GM20431 (cell line): ENCODE data around the gene PLCXD3.
"Not testable (repeated sequence)": the region's sequence is repeated elsewhere in the genome, so short reads cannot be mapped to it uniquely, and the experiment has no call there.

Experiments
- in situ Hi-C: fragments of 300-500 bp; cut with MseI, MboI; formaldehyde crosslinking; loops from one replicate; pipeline ENCODE4 v1.15.0; 2020; ENCODE audit warnings: low sequenced_read_pairs; ENCODE audit not compliant: unreplicated experiment

The PLCXD3 gene

DNA sequence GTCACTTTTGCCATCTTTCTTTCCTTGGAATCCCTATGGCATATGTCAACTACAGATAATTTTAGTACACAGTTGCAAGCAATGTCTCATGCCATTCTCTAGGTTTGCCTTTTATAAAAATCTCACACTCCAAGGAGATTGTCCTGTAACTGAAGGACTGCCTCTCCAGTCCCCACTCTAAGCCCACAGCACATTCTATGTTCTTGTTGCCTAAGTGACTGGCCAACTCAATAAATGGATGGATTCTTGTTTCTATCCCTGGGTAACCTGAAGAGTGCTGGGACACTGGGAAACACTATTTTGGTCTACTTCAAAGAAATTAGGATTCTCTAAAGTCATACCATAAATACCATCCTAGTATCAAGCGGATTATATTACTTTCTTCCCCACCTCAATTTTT lies 145.0 kb downstream of the PLCXD3 start:
- in situ Hi-C loops = no loop called here

DNA sequence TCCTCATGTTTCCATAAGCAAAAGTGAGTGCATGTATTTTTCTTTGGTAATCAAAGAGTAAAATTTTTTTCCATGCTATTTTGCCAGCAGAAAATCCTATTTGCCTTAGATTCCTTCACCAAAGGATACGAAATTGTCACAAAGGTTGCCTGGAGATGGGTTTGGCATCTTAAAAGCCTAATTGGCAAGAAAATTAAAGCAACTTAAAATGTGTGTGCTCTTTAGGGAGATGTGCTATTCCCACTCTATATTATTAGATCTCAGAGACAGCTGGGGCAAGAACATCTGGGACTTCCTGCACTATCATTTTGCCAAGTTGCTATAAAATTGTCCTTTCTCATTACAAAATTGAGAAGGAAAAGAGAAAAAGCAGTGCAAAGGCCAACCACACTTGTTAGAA lies 146.1 kb downstream of the PLCXD3 start:
- in situ Hi-C loops = no loop called here

DNA sequence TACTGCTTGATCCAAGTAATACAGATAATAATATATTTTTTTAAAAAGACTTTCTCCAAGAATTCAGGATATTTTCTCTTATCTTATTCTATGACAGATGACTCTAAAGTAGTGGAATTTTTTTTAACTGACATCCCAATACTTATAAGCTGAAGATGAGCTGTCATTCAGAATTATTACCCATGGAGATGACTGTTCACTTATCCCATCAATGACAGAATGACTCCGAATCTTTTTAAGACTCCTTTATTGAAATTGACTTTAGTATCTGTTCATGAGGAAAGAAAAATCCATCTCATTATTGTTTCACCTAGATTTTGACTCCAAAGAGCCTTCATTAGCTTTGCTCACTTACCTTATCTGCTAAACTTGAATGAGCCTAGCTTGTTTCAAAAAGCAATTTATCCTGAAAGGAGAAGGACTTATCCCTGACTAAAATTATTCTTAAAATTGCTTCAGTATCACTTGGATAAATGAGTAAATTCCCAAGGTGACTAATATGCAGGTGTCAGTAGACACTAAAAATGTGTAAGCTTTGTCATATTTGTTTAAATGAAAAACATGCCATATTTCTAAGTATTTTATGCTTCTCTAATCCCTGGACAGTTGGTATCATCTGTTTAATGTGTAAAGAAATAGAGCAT lies 146.9 kb downstream of the PLCXD3 start:
- in situ Hi-C loops = no loop called here

DNA sequence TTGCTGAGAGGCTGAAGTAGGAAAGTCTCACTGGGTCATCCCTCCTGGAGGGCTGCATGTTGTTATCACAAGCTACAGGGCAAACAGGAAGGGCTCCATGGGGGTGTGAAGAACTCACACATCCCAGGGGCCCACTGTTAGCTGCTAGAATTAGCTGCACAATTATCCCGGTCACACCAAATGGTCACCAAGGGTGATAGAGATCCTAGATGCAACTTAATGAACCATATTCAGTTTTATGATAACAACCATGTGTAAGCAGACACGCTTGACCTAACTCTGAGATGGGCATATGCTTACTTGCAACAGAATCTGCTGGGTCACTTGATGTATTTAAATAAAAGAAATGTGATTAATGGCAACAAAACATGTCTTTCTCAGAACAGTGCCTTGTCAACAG lies 153.6 kb downstream of the PLCXD3 start:
- in situ Hi-C loops = no loop called here

DNA sequence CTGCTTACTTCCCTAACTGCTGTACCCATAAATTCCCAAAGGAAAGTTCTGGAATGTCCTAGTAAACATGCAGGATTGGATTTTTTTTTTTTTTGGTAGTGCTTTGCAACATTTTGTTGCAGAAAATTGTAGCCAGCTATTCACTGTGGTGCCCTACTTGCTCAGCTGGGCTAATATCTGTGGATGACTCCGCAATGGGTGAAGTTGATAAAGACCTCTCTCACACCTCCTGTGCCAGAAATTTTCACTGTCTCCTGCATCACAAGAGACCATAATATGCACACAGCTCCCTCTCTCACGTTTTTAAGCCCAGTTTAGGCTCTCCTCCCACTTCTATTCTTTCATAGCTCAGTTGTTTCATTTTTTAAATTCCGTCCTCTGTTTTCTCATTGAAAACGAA lies 160.6 kb downstream of the PLCXD3 start:
- in situ Hi-C loops = no loop called here

DNA sequence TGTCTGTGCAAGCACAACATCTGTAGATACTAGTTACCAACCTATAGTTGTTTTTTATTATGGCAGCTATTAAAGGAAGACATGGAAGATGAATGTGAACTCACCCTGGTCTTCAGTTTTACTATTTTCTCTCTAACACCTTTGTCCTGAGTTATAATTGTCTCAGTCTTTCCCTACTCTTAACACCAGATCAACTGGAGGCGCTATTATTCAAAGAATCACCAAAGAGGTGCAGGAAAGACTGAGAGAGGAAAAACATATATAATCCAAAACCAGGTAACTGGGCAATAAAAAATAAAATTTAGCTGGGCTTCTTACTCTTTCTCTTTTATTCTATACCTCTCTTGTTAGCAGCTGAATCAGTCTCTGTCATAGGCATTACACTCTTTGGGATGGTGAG lies 162.8 kb downstream of the PLCXD3 start:
- in situ Hi-C loops = no loop called here

DNA sequence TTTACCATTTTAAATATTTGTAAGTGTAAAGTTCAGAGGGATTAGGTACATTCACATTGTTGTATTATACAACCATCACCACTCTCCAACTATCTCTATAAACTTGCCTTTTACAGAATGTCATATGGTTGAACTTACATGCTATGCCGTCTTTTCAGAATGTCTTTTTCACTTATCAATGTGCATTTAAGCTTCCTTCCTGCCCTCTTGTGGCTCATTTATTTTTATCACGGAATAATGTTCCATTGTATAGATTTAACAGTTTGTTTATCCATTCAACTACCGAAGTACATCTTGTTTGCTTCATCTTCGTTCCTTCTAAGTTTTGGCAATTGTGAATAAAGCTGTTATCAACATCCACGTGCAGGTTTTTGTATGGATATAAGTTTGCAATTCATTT lies 163.8 kb downstream of the PLCXD3 start:
- in situ Hi-C loops = no loop called here

DNA sequence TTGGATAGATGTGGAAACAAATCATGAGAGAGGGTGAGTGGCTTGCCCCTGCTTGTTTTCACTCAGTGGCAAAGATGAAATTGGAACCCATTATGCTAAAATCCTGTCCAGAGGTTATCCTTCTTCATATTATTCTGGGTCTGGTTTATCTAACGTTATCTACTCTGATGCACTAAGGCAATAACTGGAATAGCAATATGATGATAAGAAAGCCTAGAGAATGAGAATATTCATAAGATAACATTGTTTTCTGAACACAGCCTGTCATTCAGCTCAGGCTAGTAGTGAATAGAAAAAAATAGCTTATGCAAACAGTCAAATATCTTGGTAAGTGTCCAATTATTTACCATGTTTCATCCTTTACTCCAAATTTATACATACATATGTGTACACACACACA lies 165.1 kb downstream of the PLCXD3 start:
- in situ Hi-C loops = no loop called here

DNA sequence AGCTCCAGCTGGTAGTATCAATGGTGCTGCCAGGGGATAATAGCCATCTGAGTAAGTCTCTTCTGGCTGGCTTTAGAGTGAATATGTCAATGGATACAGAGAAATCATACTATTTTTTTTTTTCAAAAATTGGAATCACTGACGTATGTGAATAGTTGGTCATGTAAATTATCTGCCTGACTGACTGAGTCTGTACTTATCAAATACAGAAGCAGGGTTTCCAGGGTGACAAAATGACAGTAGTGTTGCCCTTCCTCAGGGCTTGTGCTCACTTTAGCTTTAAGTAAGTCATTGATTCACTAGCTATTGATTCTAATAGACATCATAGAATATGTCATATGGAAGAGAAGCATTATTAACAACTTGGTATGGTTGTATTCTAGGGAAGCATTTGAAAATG lies 171.1 kb downstream of the PLCXD3 start:
- in situ Hi-C loops = no loop called here

DNA sequence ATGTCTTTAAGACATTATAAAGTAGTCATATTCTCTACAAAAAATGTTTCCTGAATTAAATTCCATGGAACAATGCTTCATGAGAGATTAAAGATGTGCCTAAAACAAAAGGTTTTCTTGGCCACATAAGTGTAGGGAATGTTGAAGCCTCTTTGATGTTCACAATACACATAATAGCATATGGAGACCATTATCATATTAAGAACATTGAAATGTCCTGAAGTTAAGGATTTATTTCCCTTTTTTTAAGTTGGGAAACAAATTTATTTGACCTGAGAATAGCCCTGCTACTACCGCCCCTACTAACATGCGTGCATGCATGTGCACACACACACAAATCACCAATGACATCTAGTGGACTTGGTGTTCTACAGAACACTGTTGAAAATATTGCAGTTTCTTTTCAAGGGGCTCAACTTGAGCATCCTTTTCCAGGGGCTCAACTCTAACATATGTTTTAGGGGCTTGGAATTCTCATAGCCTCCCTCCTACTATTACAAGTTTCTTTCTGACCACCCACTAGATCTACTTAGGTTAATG lies 172.2 kb downstream of the PLCXD3 start:
- in situ Hi-C loops = no loop called here

DNA sequence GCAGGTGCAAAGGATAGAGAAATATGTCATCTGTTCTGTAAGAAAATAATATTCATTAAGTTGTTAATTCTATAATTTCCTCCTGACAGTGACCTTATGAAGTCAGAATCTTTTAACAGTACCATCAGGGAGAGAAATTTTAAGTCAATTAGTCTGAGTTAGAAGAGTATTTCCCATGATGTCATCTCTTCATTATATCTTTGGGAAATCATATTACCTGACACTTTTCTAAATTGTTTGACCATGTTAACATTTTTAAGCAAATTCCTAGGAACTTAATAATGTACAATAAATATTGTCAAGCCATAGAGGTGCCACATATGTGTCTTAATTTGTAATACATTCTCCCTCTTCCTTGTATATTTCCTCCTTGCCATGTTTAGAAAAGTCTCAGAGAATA lies 172.7 kb downstream of the PLCXD3 start:
- in situ Hi-C loops = no loop called here

DNA sequence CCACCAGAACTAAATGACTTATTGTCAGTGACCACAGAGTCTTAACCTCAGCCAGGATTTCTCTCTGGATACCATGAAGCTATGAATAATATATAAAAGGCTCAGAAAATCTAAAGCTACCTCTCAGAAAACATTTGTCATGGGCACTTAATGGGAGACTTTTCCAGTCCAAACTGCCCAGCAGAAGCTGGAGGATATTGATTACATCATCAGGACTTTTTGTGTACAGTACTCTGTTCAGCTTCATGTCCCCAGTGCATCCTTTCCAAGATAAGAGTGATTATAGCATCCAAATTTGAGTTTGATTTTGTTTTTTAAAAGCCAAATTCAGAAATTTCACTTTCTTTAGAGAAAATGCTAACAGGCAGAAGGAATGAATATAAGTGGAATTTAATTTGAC lies 173.2 kb downstream of the PLCXD3 start:
- in situ Hi-C loops = no loop called here

DNA sequence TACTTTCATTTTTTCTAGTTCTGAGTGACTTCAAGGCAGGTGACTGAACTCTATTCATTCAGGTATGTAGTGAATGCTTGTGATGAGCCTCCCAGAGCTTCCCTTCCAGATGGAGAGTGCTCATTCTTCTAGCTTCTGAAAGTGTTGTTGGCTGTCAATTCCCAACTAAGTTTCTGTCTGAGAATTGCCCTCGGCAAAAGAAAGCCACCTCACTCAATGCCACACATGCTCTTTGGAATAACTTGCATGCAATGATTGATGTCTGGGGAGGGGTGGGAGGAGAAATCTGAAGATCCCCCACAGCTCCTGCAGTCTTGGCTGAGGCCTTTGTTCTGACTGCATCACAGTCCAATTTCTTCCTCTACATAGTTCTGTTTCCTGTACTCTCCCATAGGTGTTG lies 173.9 kb downstream of the PLCXD3 start:
- in situ Hi-C loops = no loop called here

DNA sequence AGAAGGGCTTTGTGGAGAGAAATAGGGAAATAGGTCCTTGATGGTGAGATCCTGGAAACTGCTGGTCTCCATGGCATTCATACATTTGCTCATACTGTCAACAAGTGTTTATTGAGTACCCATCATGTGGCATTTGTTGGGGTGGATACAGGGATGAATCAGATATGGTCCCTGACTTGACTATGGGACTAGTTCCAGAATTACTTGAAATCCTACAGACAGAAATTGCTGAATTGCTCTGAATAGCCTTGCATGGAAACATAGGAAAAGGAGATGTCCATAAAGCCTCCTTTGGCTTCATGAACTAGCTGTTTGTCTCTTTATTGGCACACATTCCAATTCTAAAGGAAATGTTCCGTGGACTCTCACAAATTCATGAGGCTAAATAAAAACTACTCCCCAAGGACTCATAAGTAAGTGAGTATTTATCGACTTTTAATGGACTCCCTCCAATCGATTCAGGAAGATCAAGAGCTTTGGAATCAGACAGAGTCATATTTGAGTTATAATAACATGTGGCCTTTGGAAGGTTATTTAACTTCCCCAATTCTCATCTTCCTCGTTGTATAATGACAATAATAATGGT lies 174.7 kb downstream of the PLCXD3 start:
- in situ Hi-C loops = no loop called here

DNA sequence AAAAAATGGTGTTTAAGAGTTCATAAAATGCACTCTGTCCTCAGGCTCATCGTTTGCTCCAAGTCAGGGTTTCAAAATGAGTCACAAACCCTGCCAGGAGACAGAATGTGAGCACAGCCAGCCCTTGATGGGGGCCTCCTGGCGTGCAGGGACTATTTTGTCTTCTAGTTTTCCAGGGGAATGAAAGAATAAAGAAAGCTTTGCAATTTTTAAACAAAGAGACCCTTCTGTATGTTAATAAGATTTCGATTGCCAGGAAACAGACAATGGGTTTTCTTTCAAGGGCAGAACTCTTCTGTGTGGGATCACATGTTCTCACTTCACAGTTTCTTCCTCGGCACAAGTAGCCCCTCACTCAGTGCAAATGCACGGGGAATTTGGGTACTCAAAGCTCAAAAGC lies 175.6 kb downstream of the PLCXD3 start:
- in situ Hi-C loops = no loop called here

DNA sequence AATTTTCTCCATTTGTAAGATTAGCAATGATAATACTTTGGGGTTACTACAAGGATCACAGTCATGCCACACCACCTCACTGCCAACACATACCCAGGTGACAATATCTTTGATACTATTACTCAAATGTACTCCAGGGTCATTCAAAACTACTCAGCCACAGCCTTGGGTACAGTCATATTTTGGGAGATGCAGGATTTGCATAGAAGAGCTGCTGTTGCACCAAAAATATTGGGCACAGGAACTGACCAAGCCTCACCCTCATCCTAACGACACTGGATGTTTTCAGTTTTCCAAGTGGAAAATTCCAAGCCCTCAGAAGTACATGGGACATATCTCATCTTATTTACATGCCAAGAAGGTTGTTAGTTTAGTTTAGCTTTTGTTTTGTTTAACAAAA lies 176.2 kb downstream of the PLCXD3 start:
- in situ Hi-C loops = no loop called here

DNA sequence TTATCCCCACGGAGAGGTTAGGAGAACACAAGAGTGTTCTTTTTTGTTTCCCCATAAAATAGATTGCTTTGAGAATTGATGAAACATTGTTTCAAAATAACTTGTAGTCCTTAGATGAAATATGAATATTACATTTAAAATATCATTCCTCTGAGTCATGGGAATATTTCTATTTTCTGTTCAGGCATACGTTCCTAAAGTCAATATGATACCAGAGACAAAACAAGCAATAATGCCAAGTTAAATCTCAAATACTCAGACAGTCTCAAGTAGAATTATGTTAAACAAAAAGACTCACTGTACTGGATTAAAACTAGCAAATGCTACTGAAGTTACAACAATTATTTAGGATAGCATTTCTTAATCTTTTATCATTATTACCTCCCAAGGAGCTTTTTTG lies 185.3 kb downstream of the PLCXD3 start:
- in situ Hi-C loops = no loop called here

DNA sequence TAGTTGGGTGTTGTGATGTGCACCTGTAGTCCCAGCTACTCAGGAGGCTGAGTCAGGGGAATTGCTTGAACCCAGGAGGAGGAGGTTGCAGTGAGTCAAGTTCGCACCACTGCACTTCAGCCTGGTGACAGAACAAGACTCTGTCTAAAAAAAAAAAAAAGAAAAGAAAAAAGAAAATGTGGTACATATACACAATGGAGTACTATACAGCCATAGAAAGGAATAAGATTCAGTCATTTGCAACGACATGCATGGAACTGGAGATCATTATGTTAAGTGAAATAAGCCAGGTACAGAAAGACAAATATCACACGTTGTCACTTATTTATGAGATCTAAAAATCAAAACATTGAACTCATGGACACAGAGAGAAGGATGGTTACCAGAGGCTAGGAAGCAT lies 187.6 kb downstream of the PLCXD3 start:
- in situ Hi-C loops = not testable (repeated sequence)

DNA sequence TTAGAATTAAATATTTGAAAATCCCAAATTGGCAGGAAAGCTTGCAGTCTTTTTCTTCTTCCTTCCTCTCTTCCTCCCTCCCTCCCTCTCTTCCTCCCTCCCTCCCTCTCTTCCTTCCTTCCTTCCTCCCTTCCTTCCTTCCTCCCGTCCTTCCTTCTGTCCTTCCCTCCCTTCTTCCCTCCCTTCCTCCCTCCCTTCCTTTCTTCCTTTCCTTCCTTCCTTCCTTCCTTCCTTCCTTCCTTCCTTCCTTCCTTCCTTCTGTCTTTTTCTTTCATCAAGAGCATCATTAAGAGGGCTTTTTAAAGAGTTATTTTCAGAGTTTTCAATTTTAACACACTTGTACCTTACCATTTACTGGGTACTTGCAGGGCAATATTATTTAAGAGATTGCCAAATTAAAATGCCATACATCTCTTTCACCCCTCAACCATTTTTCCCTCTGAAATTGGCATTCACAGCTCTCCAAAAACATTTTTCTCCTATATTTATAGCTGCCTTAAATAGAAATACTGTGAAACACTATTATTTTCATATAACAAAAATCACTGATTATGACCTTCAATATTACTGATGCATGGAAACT lies 197.8 kb downstream of the PLCXD3 start:
- in situ Hi-C loops = no loop called here

DNA sequence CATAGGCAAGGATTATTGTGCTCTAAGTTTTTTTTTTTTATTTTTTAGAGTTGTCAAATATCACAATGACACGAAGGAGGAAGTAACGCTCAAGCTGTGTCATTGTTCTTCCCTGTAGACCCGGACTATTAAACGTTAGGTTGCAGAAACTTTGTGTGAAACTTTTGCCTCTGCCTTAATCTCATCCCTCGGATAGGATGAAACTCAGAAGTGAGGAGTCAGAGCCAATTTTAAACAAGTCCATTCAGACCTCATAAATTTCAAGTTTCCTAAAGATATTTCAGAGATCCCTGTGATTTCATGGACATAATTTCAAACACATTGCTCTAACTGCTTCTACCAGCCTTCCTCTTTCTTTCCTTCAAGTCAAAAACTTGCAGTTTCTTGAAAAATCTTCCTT lies 198.3 kb downstream of the PLCXD3 start:
- in situ Hi-C loops = no loop called here

DNA sequence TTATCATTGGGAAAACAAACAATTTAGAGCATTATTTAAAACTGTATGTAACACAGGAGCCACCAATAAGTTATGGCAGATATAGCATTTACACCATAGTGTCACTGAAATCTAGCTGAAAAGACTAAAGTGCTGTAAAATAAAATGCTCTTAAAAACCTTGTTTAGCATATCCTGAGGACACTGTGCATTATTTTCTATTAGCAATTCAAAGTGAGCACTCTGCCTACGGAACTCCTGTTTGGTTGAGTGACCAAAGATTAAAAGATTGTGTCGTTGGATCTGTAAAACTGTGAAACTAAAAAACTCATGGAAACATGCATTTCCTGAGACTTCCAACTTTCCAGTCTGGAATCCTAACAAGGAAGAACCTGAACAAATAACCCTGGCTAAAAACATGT lies 201.1 kb downstream of the PLCXD3 start:
- in situ Hi-C loops = no loop called here

DNA sequence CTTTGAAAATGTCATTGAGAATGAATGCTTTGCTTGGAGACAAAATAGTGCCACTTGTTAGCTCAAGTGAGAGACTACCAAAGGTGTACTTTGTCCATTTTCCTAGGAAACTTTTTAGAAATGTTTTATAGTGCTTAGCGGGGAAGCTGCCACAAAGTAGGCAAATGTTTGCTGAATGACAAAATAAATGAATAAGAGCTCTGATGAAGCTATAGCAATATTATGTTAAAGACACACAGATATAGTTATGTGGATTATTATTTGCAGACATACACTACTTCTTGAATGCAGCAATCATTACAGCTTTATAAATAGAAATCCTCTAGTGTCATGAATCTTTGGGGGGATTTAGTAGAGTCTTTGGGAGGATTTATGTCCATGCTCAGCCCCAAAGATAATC lies 204.4 kb downstream of the PLCXD3 start:
- in situ Hi-C loops = no loop called here
